SK-N-SH treated with all-trans-retinoic acid at 6 μM for 48 hours (cell line): Measurements from ENCODE around the gene SPAG5.
A peak's percentile ranks its signal among the peaks of the same experiment; 100 is the strongest.

Experiments used
- ATAC-seq: fragments of 200-7000 bp; cut with Tn5 transposase; 3 replicates; pipeline ENCODE4 v1.9.1; 2020; ENCODE audit warnings: mild to moderate bottlenecking, moderate library complexity
- ARNTL ChIP-seq: fragments of 450-650 bp; formaldehyde crosslinking; IDR thresholded peaks from 2 replicates; pipeline ENCODE4 v1.5.0; 2020; ENCODE audit warnings: low read depth, mild to moderate bottlenecking, moderate library complexity, borderline replicate concordance
- BACH2 ChIP-seq: fragments of 250-450 bp; sonication (Bioruptor Pico); IDR thresholded peaks from 2 replicates; pipeline ENCODE4 v1.9.0; 2021; ENCODE audit warnings: mild to moderate bottlenecking, borderline replicate concordance
- CSDC2 ChIP-seq: fragments of 250-450 bp; sonication (Bioruptor Pico); IDR thresholded peaks from 2 replicates; pipeline ENCODE4 v1.5.0; 2020; ENCODE audit warnings: mild to moderate bottlenecking, moderate library complexity
- ESRRG ChIP-seq: fragments of 250-450 bp; sonication (Bioruptor Pico); IDR thresholded peaks from 2 replicates; pipeline ENCODE4 v1.6.1; 2021; ENCODE audit warnings: mild to moderate bottlenecking
- ISL1 ChIP-seq: fragments of 250-450 bp; sonication (Bioruptor Pico); IDR thresholded peaks from 2 replicates; pipeline ENCODE4 v2.1.2; 2022; ENCODE audit warnings: mild to moderate bottlenecking, moderate library complexity
- OSR1 ChIP-seq: fragments of 250-450 bp; sonication (Bioruptor Pico); IDR thresholded peaks from 2 replicates; pipeline ENCODE4 v1.8.0; 2022; ENCODE audit warnings: moderate library complexity, mild to moderate bottlenecking, inconsistent platforms
- PPARA ChIP-seq: fragments of 250-450 bp; sonication (Bioruptor Pico); IDR thresholded peaks from 2 replicates; pipeline ENCODE4 v1.5.0; 2020; ENCODE audit warnings: mild to moderate bottlenecking, borderline replicate concordance
- RARB ChIP-seq: fragments of 250-450 bp; sonication (Bioruptor Pico); IDR thresholded peaks from 2 replicates; pipeline ENCODE4 v1.8.0; 2021; ENCODE audit warnings: mild to moderate bottlenecking, moderate library complexity
- SNAI2 ChIP-seq: fragments of 250-450 bp; sonication (Bioruptor Pico); IDR thresholded peaks from 2 replicates; pipeline ENCODE4 v1.5.0; 2020; ENCODE audit warnings: mild to moderate bottlenecking, moderate library complexity
- TCF4 ChIP-seq: fragments of 250-450 bp; sonication (Bioruptor Pico); IDR thresholded peaks from 2 replicates; pipeline ENCODE4 v1.8.0; 2021; ENCODE audit warnings: mild to moderate bottlenecking, moderate library complexity, borderline replicate concordance
- TOX ChIP-seq: fragments of 250-450 bp; sonication (Bioruptor Pico); IDR thresholded peaks from 2 replicates; pipeline ENCODE4 v1.8.0; 2021; ENCODE audit warnings: mild to moderate bottlenecking, moderate library complexity, borderline replicate concordance
- ZC3H10 ChIP-seq: fragments of 250-450 bp; sonication (Bioruptor Pico); IDR thresholded peaks from 2 replicates; pipeline ENCODE4 v1.5.1; 2021; ENCODE audit warnings: mild to moderate bottlenecking, moderate library complexity
- ZFP3 ChIP-seq: fragments of 250-450 bp; sonication (Bioruptor Pico); IDR thresholded peaks from 2 replicates; pipeline ENCODE4 v1.5.0; 2020; ENCODE audit warnings: mild to moderate bottlenecking, moderate library complexity
- ZFP30 ChIP-seq: fragments of 450-650 bp; formaldehyde crosslinking; IDR thresholded peaks from 2 replicates; pipeline ENCODE4 v1.5.0; 2022; ENCODE audit warnings: mild to moderate bottlenecking, moderate library complexity
- ZNF565 ChIP-seq: fragments of 450-650 bp; formaldehyde crosslinking; conservative IDR thresholded peaks from 2 replicates; pipeline ENCODE4 v1.5.0; 2020; ENCODE audit warnings: low read depth, mild to moderate bottlenecking, moderate library complexity
- ZNF70 ChIP-seq: fragments of 450-650 bp; formaldehyde crosslinking; IDR thresholded peaks from 2 replicates; pipeline ENCODE4 v1.5.0; 2020; ENCODE audit warnings: mild to moderate bottlenecking, moderate library complexity
- ZNF8 ChIP-seq: fragments of 450-650 bp; formaldehyde crosslinking; IDR thresholded peaks from 2 replicates; pipeline ENCODE4 v1.5.0; 2020; ENCODE audit warnings: mild to moderate bottlenecking, moderate library complexity
- TF ChIP-seq, protein P1 (sequence below): fragments of 250-450 bp; sonication (Bioruptor Pico); IDR thresholded peaks from 2 replicates; pipeline ENCODE4 v1.8.0; 2021; ENCODE audit warnings: low read depth, mild to moderate bottlenecking, moderate library complexity, borderline replicate concordance
- TF ChIP-seq, protein P2 (sequence below): fragments of 250-450 bp; sonication (Bioruptor Pico); IDR thresholded peaks from 2 replicates; pipeline ENCODE4 v1.5.1; 2021; ENCODE audit warnings: mild to moderate bottlenecking, moderate library complexity
- TF ChIP-seq, protein P3 (sequence below): fragments of 250-450 bp; sonication (Bioruptor Pico); IDR thresholded peaks from 2 replicates; pipeline ENCODE4 v1.5.1; 2020; ENCODE audit warnings: low read depth, mild to moderate bottlenecking, moderate library complexity
- TF ChIP-seq, protein P4 (sequence below): fragments of 250-450 bp; sonication (Bioruptor Pico); IDR thresholded peaks from 2 replicates; pipeline ENCODE4 v1.8.0; 2020; ENCODE audit warnings: mild to moderate bottlenecking, moderate library complexity, borderline replicate concordance

The SPAG5 gene

DNA sequence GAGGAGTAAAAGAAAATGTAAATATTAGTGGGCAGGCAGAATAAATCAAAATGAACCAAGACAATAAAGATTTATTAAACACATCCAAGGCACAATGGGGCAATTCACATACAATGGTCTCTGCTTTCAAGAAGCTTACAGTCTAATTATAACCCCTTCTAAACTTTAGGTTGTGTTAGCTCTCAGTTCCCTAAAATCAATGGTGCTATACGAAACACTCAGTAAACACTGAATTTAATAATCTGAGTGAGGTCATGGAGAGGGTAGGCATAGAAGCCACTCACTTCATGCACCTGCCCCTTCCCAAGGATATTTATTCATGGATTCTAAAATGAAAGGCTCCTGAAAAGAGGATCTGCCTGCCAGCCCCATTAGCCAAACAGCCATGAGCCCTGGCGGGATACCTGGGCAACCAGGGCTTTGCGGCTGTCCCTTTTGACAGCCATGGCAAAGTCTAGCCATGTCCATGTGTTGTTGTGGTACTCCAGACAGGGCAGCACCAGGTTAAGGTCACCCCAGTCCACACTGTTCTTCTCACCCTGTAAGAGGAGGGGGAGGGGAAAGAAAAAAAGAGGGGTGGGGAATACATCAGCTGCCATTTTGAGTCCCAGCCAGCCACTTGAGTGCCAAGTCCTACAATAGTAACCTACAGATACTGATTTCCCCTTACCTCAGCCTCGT is 16.6 kb upstream of the SPAG5 start (continued):
- TF ChIP-seq, protein P1, sequence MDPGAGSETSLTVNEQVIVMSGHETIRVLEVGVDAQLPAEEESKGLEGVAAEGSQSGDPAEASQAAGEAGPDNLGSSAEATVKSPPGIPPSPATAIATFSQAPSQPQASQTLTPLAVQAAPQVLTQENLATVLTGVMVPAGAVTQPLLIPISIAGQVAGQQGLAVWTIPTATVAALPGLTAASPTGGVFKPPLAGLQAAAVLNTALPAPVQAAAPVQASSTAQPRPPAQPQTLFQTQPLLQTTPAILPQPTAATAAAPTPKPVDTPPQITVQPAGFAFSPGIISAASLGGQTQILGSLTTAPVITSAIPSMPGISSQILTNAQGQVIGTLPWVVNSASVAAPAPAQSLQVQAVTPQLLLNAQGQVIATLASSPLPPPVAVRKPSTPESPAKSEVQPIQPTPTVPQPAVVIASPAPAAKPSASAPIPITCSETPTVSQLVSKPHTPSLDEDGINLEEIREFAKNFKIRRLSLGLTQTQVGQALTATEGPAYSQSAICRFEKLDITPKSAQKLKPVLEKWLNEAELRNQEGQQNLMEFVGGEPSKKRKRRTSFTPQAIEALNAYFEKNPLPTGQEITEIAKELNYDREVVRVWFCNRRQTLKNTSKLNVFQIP (CRISPR knock-in tag): no peak
- no peak for TF ChIP-seq ZNF70 (CRISPR knock-in tag)
- no peak for TF ChIP-seq ZFP3 (CRISPR knock-in tag)
- no peak for TF ChIP-seq RARB (CRISPR knock-in tag)

DNA sequence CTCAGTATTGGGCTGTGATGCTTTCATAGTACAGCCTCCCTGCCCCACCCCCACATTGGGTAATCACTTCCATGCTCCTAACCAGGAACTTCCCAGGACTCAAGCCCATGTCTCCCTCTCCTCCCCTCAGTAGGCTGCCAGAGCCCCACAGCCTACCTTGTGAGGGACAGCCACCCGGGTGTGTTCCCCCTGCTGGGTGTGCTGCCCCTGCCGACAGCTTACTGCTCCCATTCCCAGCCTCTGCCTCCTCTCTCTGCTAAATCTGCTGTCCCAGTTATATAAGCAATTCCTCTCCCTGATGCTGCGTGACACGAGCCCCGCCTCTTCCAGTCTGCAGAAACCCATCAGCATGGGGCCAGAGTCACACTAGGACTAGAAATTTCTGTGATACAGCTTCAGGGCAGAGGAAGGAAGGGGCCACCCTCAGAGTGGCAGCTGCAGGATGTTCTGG is 15.1 kb upstream of the SPAG5 start, which contains the start of gene RSKR:
RSKR (minus strand) TSS at position 255 of the 451 bp plus-strand sequence; CDS start at position 231, 24 bp downstream.
- ATAC-seq: no peak
- TF ChIP-seq BACH2 (CRISPR knock-in tag): no peak
- TF ChIP-seq, protein P2, sequence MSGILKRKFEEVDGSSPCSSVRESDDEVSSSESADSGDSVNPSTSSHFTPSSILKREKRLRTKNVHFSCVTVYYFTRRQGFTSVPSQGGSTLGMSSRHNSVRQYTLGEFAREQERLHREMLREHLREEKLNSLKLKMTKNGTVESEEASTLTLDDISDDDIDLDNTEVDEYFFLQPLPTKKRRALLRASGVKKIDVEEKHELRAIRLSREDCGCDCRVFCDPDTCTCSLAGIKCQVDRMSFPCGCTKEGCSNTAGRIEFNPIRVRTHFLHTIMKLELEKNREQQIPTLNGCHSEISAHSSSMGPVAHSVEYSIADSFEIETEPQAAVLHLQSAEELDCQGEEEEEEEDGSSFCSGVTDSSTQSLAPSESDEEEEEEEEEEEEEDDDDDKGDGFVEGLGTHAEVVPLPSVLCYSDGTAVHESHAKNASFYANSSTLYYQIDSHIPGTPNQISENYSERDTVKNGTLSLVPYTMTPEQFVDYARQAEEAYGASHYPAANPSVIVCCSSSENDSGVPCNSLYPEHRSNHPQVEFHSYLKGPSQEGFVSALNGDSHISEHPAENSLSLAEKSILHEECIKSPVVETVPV (CRISPR knock-in tag): no peak
- TF ChIP-seq ZC3H10: no peak
- TF ChIP-seq ESRRG: no peak
- TF ChIP-seq CSDC2: no peak

DNA sequence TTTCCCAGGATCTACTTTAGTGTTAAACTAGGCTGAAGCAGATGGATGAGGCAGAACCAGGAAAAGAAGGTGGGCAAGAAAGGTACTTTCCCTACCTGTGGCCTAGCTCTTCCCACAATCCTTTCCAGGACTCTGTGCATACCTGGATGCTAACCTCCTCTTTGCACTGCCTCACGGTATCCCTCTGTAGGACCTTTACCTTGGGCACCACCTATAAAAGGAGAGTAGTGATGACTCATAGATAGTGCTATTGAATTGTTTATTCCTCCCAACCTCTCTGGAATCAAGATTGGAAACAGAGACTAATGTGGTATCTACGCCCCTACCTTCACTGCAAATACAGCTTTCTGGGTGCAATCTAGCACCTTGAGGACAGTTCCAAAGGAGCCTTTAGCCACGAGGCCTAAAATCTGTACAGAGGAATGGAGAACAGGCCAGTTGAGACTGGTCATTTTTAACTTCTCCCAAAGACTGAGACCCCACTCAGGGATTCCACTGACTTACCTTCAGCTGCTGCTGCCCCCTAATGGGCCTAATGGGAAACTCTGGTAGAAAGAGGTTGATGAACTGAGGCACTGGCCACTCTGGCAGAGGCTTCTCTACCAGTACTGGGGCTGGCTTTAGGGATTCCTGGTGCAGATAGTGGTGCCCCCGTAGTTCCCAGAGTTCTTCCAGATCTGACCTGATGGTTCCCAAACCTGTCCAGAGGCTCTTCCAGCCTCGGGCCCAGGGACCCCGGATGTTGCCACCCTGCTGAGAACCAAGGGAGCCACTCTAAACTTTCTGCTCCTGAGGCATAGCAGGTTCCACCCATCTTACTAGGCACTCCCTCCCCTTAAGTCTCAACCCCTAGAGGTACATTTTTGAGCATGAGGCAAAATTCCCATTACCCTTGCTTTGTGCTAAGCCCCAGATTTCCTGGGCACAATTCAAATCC is 14.4 kb upstream of the SPAG5 start:
- TF ChIP-seq ZNF8 (no peak), ZNF70 (CRISPR knock-in tag) (no peak), OSR1 (CRISPR knock-in tag) (no peak), ZFP30 (no peak), ZC3H10 (no peak), RARB (CRISPR knock-in tag) (no peak), ESRRG (no peak), TOX (CRISPR knock-in tag) (no peak), CSDC2 (no peak), SNAI2 (CRISPR knock-in tag) (no peak), ZNF565 (CRISPR knock-in tag) (no peak), TCF4 (CRISPR knock-in tag) (no peak), ISL1 (CRISPR knock-in tag) (no peak), PPARA (CRISPR knock-in tag) (no peak), ARNTL (CRISPR knock-in tag) (no peak), ZFP3 (CRISPR knock-in tag) (no peak)
- TF ChIP-seq, protein P3, sequence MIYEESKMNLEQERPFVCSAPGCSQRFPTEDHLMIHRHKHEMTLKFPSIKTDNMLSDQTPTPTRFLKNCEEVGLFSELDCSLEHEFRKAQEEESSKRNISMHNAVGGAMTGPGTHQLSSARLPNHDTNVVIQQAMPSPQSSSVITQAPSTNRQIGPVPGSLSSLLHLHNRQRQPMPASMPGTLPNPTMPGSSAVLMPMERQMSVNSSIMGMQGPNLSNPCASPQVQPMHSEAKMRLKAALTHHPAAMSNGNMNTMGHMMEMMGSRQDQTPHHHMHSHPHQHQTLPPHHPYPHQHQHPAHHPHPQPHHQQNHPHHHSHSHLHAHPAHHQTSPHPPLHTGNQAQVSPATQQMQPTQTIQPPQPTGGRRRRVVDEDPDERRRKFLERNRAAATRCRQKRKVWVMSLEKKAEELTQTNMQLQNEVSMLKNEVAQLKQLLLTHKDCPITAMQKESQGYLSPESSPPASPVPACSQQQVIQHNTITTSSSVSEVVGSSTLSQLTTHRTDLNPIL: no peak
- TF ChIP-seq, protein P2 (CRISPR knock-in tag): no peak
- TF ChIP-seq, protein P4, sequence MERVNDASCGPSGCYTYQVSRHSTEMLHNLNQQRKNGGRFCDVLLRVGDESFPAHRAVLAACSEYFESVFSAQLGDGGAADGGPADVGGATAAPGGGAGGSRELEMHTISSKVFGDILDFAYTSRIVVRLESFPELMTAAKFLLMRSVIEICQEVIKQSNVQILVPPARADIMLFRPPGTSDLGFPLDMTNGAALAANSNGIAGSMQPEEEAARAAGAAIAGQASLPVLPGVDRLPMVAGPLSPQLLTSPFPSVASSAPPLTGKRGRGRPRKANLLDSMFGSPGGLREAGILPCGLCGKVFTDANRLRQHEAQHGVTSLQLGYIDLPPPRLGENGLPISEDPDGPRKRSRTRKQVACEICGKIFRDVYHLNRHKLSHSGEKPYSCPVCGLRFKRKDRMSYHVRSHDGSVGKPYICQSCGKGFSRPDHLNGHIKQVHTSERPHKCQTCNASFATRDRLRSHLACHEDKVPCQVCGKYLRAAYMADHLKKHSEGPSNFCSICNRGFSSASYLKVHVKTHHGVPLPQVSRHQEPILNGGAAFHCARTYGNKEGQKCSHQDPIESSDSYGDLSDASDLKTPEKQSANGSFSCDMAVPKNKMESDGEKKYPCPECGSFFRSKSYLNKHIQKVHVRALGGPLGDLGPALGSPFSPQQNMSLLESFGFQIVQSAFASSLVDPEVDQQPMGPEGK (CRISPR knock-in tag): no peak
- TF ChIP-seq, protein P1 (CRISPR knock-in tag): no peak
- ATAC-seq: peak; percentile 84
